ENCODE measurements around the gene TAF1. TPM values are rescaled to one million over a fixed set of nuclear protein-coding genes. Genes with fewer than 3 reads are reported as not detected.
"Not testable (repeated sequence)": the region's sequence is repeated elsewhere in the genome, so short reads cannot be mapped to it uniquely, and the experiment has no call there.

The TAF1 gene
- total and polyA plus RNA-seq, 4 donors, result 5.5 to 58.5 (median 30.1) TPM

GRCh38 chrX:71393919-71394318, 27.8 kb downstream of the TAF1 start:
- Histone ChIP-seq H3K36me3 (ENCODE audit: control insufficient read depth in 1 of 2, insufficient read depth in 2 of 2, low read length in 1 of 2) (peaks cover 2 to 4% of the 10 kb centered on the region in 2 donors), H3K4me3 (ENCODE audit: low read length in 2 of 2) (no peak overlapping the region), H3K27ac (ENCODE audit: low read depth in 1 of 2, low read length in 2 of 2) (no peak overlapping the region), H3K4me1 (ENCODE audit: control insufficient read depth in 1 of 2, insufficient read depth in 2 of 2, low read length in 2 of 2) (no peaks in the 10 kb centered on the region), H3K9me3 (ENCODE audit: control insufficient read depth, low read length) (no peaks in the 10 kb centered on the region), H3K27me3 (ENCODE audit: control insufficient read depth in 1 of 2, insufficient read depth in 2 of 2, low read length in 1 of 2) (no peaks in the 10 kb centered on the region)
- 89 to 92% methylated on average over 5 of the region's 5 CpGs for WGBS, 2 donors
- DNase-seq (no peak), ATAC-seq (ENCODE audit: low FRiP score) (no peak)
- intact Hi-C loops (cut with DNase I), result no loop called here

DNA sequence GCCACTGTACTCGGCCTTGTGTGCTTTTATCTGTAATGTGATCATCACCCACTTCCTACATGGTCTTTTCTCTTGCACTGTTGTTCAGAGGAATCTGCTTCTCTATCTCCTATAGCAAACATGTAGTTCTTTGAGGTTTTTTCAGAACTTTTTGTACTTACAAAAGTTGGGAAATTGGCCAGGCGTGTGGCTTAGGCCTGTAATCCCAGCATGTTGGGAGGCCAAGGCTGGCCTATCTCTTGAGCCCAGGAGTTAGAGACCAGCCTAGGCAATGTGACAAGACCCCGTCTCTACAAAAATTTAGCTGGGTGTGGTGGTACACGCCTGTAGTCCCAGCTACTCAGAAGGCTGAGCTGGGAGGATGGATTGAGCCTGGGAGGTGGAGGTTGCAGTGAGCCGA, 30.4 kb downstream of the TAF1 start:
- Histone ChIP-seq H3K4me3 (ENCODE audit: low read length in 2 of 2) (no peak overlapping the region), H3K4me1 (ENCODE audit: control insufficient read depth in 1 of 2, insufficient read depth in 2 of 2, low read length in 2 of 2) (no peaks in the 10 kb centered on the region), H3K36me3 (ENCODE audit: control insufficient read depth in 1 of 2, insufficient read depth in 2 of 2, low read length in 1 of 2) (peaks cover 0 to 4% of the 10 kb centered on the region in 2 donors), H3K27me3 (ENCODE audit: control insufficient read depth in 1 of 2, insufficient read depth in 2 of 2, low read length in 1 of 2) (no peaks in the 10 kb centered on the region), H3K9me3 (ENCODE audit: control insufficient read depth, low read length) (no peaks in the 10 kb centered on the region), H3K27ac (ENCODE audit: low read depth in 1 of 2, low read length in 2 of 2) (no peak overlapping the region)
- DNase-seq (no peak), ATAC-seq (ENCODE audit: low FRiP score) (no peak)
- 89 to 90% methylated on average over 5 of the region's 5 CpGs for WGBS, 2 donors
- intact Hi-C loops (cut with DNase I), result no loop called here

DNA sequence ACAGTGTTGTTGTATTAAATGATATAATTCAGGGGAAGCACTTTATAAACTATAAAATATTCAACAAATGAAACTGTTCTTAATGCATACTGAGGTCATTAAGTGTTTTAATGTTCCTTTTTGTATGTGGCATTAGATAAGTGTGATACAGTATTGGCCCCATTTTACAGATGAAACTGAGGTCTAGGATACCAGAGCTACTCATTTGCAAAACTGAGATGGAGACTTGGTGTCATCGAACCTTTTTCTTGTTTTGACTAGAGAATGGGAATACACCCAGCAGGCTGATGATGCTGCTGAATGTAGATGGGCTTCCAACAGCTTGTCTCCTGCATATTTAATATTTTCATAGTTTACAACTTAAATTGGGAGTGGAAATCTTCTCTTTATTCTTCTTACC, 34.6 kb downstream of the TAF1 start:
- no peaks in the 10 kb centered on the region for H3K4me1 ChIP-seq (ENCODE audit: control insufficient read depth in 1 of 2, insufficient read depth in 2 of 2, low read length in 2 of 2)
- H3K9me3 ChIP-seq (ENCODE audit: control insufficient read depth, low read length), result no peaks in the 10 kb centered on the region
- no peaks in the 10 kb centered on the region for H3K36me3 ChIP-seq (ENCODE audit: control insufficient read depth in 1 of 2, insufficient read depth in 2 of 2, low read length in 1 of 2)
- no peak for DNase-seq
- 83 to 89% methylated on average over 1 of the region's 1 CpG for WGBS, 2 donors
- no peak overlapping the region for H3K27ac ChIP-seq (ENCODE audit: low read depth in 1 of 2, low read length in 2 of 2)
- H3K4me3 ChIP-seq (ENCODE audit: low read length in 2 of 2), result no peak overlapping the region
- no peaks in the 10 kb centered on the region for H3K27me3 ChIP-seq (ENCODE audit: control insufficient read depth in 1 of 2, insufficient read depth in 2 of 2, low read length in 1 of 2)
- intact Hi-C loops (cut with DNase I), result no loop called here
- ATAC-seq (ENCODE audit: low FRiP score), result no peak

GRCh38 chrX:71416260-71416659, 50.1 kb downstream of the TAF1 start:
- H3K36me3 ChIP-seq (ENCODE audit: control insufficient read depth in 1 of 2, insufficient read depth in 2 of 2, low read length in 1 of 2); intact Hi-C loops (cut with DNase I): not testable (repeated sequence)
- 36 to 58% methylated on average over 3 to 4 of the region's 5 CpGs for WGBS, 2 donors

DNA sequence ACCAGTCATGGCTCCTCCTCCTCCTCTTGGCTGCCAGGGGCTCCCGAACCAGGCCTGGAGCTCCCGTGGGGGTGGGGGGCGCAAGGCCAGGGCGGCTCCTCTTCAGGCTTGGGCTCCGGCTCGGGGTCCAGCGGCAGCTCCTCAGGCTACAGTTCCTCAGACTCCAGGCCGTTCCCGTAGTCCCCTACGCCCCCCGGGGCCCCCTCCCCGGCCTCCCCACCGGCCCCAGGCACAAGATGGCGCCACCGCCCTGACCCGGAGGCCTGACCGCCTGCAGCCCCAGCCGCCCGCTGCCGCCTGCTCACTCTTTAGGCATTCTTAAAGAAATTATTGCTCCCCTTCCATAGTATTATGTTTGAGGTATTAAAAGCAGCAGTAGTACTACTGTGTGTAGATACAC, 54.5 kb downstream of the TAF1 start:
- Histone ChIP-seq H3K27me3 (ENCODE audit: control insufficient read depth in 1 of 2, insufficient read depth in 2 of 2, low read length in 1 of 2) (no peaks in the 10 kb centered on the region), H3K27ac (ENCODE audit: low read depth in 1 of 2, low read length in 2 of 2) (no peak overlapping the region), H3K9me3 (ENCODE audit: control insufficient read depth, low read length) (no peaks in the 10 kb centered on the region), H3K4me1 (ENCODE audit: control insufficient read depth in 1 of 2, insufficient read depth in 2 of 2, low read length in 2 of 2) (no peaks in the 10 kb centered on the region), H3K4me3 (ENCODE audit: low read length in 2 of 2) (no peak overlapping the region), H3K36me3 (ENCODE audit: control insufficient read depth in 1 of 2, insufficient read depth in 2 of 2, low read length in 1 of 2) (peaks cover 0 to 3% of the 10 kb centered on the region in 2 donors)
- WGBS, 2 donors, result 81 to 91% methylated on average over 20 of the region's 20 CpGs
- DNase-seq (no peak), ATAC-seq (ENCODE audit: low FRiP score) (peak; percentile 36)
- intact Hi-C loops (cut with DNase I), result no loop called here

More at GRCh38 chrX:71416260-71416659, 50.1 kb downstream of the TAF1 start:
- not testable (repeated sequence) for H3K27ac ChIP-seq (ENCODE audit: low read depth in 1 of 2, low read length in 2 of 2); H3K27me3 ChIP-seq (ENCODE audit: control insufficient read depth in 1 of 2, insufficient read depth in 2 of 2, low read length in 1 of 2); H3K4me1 ChIP-seq (ENCODE audit: control insufficient read depth in 1 of 2, insufficient read depth in 2 of 2, low read length in 2 of 2); H3K4me3 ChIP-seq (ENCODE audit: low read length in 2 of 2); ATAC-seq (ENCODE audit: low FRiP score); H3K9me3 ChIP-seq (ENCODE audit: control insufficient read depth, low read length); DNase-seq

GRCh38 chrX:71432733-71433132, 66.6 kb downstream of the TAF1 start:
- Histone ChIP-seq H3K27me3 (ENCODE audit: control insufficient read depth in 1 of 2, insufficient read depth in 2 of 2, low read length in 1 of 2) (no peaks in the 10 kb centered on the region), H3K27ac (ENCODE audit: low read depth in 1 of 2, low read length in 2 of 2) (no peak overlapping the region), H3K4me1 (ENCODE audit: control insufficient read depth in 1 of 2, insufficient read depth in 2 of 2, low read length in 2 of 2) (no peaks in the 10 kb centered on the region), H3K4me3 (ENCODE audit: low read length in 2 of 2) (no peak overlapping the region), H3K9me3 (ENCODE audit: control insufficient read depth, low read length) (no peaks in the 10 kb centered on the region), H3K36me3 (ENCODE audit: control insufficient read depth in 1 of 2, insufficient read depth in 2 of 2, low read length in 1 of 2) (peaks cover 0 to 3% of the 10 kb centered on the region in 2 donors)
- DNase-seq, result no peak
- ATAC-seq (ENCODE audit: low FRiP score), result no peak
- intact Hi-C loops (cut with DNase I), result no loop called here
- 58 to 75% methylated on average over 1 of the region's 1 CpG for WGBS, 2 donors

DNA sequence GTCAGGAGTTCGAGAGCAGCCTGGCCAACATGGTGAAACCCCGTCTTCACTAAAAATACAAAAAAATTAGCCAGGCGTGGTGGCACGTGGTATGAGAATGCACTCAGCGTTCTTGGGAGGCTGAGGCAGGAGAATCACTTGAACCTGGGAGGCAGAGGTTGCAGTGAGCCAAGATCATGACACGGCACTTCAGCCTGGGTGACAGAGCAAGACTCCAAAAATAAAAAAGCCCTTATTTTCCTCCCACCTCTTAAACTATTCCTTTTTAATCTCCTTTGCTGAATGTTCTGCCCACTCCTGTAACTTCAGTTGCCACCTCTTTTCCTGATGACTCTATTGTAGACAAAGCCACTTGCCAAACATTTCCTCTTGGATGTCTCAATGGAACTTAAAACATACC, 72.6 kb downstream of the TAF1 start:
- DNase-seq (no peak), ATAC-seq (ENCODE audit: low FRiP score) (no peak)
- Histone ChIP-seq H3K9me3 (ENCODE audit: control insufficient read depth, low read length) (no peaks in the 10 kb centered on the region), H3K4me3 (ENCODE audit: low read length in 2 of 2) (no peak overlapping the region), H3K27me3 (ENCODE audit: control insufficient read depth in 1 of 2, insufficient read depth in 2 of 2, low read length in 1 of 2) (no peaks in the 10 kb centered on the region), H3K36me3 (ENCODE audit: control insufficient read depth in 1 of 2, insufficient read depth in 2 of 2, low read length in 1 of 2) (no peaks in the 10 kb centered on the region), H3K4me1 (ENCODE audit: control insufficient read depth in 1 of 2, insufficient read depth in 2 of 2, low read length in 2 of 2) (no peaks in the 10 kb centered on the region), H3K27ac (ENCODE audit: low read depth in 1 of 2, low read length in 2 of 2) (no peak overlapping the region)
- 76 to 79% methylated on average over 6 of the region's 6 CpGs for WGBS, 2 donors
- intact Hi-C loops (cut with DNase I), result no loop called here

- Histone ChIP-seq H3K27me3 (ENCODE audit: control insufficient read depth in 1 of 2, insufficient read depth in 2 of 2, low read length in 1 of 2) (no peaks in the 10 kb centered on the region), H3K27ac (ENCODE audit: low read depth in 1 of 2, low read length in 2 of 2) (no peak overlapping the region), H3K9me3 (ENCODE audit: control insufficient read depth, low read length) (no peaks in the 10 kb centered on the region), H3K4me3 (ENCODE audit: low read length in 2 of 2) (no peak overlapping the region), H3K36me3 (ENCODE audit: control insufficient read depth in 1 of 2, insufficient read depth in 2 of 2, low read length in 1 of 2) (no peaks in the 10 kb centered on the region), H3K4me1 (ENCODE audit: control insufficient read depth in 1 of 2, insufficient read depth in 2 of 2, low read length in 2 of 2) (no peaks in the 10 kb centered on the region)
- no peak for ATAC-seq (ENCODE audit: low FRiP score)
- no peak for DNase-seq
- WGBS, 2 donors, result 80 to 87% methylated on average over 3 of the region's 3 CpGs
- intact Hi-C loops (cut with DNase I), result no loop called here
Measured at GRCh38 chrX:71439420-71439819, 73.3 kb downstream of the TAF1 start.

- intact Hi-C loops (cut with DNase I), result no loop called here
Measured at GRCh38 chrX:71439896-71440295, 73.7 kb downstream of the TAF1 start.

More at GRCh38 chrX:71439896-71440295, 73.7 kb downstream of the TAF1 start:
- no peaks in the 10 kb centered on the region for H3K4me1 ChIP-seq (ENCODE audit: control insufficient read depth in 1 of 2, insufficient read depth in 2 of 2, low read length in 2 of 2)
- H3K27ac ChIP-seq (ENCODE audit: low read depth in 1 of 2, low read length in 2 of 2), result no peak overlapping the region
- no peaks in the 10 kb centered on the region for H3K36me3 ChIP-seq (ENCODE audit: control insufficient read depth in 1 of 2, insufficient read depth in 2 of 2, low read length in 1 of 2)
- H3K4me3 ChIP-seq (ENCODE audit: low read length in 2 of 2), result no peak overlapping the region
- ATAC-seq (ENCODE audit: low FRiP score) (no peak), DNase-seq (no peak)
- whole genome bisulfite sequencing, 2 donors, result 79 to 83% methylated on average over 3 of the region's 3 CpGs
- H3K27me3 ChIP-seq (ENCODE audit: control insufficient read depth in 1 of 2, insufficient read depth in 2 of 2, low read length in 1 of 2), result no peaks in the 10 kb centered on the region
- H3K9me3 ChIP-seq (ENCODE audit: control insufficient read depth, low read length), result no peaks in the 10 kb centered on the region
